Coronary artery (tissue), 2 donors: Measurements from ENCODE around the gene EFCC1.

Source experiments
- DNase-seq: peaks from one replicate; pipeline ENCODE4 v3.0.0-alpha.2; 2017; ENCODE audit warnings: low spot score
- H3K27ac ChIP-seq, 2 donors: fragments of 200-600 bp; sonication (generic); one replicate each; pipeline ENCODE4 v1.5.1; 2016 to 2019
- H3K4me3 ChIP-seq: fragments of 200-600 bp; sonication (generic); 2 replicates; pipeline ENCODE4 v1.5.1; 2016; ENCODE audit warnings: mild to moderate bottlenecking, moderate library complexity
- TF ChIP-seq, protein P1 (sequence below): fragments of 200-600 bp; sonication (generic); IDR thresholded peaks from one replicate; pipeline ENCODE4 v1.5.1; 2019; ENCODE audit warnings: antibody characterized with exemption

The EFCC1 gene

DNA sequence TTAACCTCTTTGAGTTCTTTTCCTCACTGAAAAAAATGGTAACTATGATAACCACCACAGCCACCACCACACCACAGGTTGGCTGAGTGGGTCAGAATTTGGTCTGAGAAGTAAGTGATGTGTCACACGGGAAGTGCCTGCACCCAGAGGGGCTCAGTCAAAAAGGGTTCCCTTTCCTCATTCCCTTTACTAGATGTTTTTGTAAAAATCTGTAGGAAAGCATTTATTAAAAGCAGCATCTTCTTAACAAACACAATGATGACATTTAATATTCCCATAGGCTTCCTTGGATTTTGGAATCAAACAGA lies 30.4 kb upstream of the EFCC1 start:
- TF ChIP-seq, protein P1, sequence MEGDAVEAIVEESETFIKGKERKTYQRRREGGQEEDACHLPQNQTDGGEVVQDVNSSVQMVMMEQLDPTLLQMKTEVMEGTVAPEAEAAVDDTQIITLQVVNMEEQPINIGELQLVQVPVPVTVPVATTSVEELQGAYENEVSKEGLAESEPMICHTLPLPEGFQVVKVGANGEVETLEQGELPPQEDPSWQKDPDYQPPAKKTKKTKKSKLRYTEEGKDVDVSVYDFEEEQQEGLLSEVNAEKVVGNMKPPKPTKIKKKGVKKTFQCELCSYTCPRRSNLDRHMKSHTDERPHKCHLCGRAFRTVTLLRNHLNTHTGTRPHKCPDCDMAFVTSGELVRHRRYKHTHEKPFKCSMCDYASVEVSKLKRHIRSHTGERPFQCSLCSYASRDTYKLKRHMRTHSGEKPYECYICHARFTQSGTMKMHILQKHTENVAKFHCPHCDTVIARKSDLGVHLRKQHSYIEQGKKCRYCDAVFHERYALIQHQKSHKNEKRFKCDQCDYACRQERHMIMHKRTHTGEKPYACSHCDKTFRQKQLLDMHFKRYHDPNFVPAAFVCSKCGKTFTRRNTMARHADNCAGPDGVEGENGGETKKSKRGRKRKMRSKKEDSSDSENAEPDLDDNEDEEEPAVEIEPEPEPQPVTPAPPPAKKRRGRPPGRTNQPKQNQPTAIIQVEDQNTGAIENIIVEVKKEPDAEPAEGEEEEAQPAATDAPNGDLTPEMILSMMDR = no peak
- Histone ChIP-seq H3K27ac (no peak overlapping the region), H3K4me3 (no peak overlapping the region)
- no peak for DNase-seq

DNA sequence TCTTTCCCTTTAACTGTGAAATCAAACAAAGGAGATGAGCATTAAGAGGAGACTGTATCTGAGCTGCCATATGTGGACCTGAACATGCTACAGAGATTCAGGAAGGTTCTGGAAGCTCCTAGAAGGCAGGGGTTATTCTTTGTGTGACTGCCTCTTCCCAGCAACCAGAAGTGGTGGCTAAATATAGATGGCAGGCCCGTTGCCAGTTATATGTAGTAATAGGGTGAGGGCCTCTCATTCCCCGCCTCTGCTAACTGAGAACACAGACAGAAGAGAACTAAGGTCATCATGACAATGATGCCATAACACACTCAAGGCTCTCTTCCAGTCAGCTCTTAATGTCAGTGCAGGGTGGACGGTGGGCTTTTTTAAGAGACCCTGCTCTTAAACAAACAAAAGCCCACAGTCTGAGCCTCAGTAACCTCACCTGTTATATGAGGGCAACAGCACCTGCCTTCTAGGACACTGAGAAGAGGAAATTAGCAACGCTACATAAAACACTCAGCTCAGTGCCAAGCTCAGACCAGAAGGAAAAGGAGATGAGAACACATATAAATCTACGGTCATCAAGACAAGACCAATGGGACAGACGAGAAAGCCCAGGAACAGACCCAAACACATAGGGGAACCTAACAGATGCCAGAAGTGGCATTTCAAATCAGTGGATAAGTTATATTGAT lies 29.5 kb upstream of the EFCC1 start:
- Histone ChIP-seq H3K4me3 (no peak overlapping the region), H3K27ac (no peak overlapping the region)
- DNase-seq = no peak
- TF ChIP-seq, protein P1 = no peak

DNA sequence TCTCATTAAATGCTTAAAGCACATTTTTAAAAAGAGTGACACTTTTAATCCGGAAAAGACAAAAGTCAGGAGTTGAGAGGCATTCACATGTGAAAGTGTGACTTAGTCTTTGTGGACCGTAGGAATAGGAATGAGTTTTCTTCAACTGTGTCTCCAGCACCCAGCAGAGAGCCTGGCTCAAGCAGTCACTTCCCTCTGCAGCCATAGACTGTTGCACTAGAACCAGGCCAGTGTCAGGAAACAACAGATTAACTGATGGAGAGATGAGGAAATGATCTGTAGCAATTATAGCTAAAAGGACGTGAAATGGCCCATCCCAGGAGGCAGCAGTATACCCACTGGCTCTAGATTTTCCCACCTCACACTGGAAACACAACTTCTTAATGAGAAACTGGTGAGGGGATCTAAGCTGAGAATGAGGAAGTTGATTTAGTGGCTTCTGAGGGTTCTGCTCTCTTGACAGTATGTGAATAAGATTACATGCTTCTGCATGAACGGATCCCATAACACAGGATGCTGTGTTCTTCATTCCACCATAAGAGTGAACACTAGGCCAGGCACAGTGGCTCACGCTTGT lies 27.0 kb upstream of the EFCC1 start:
- TF ChIP-seq, protein P1 = no peak
- DNase-seq = no peak
- H3K27ac ChIP-seq = no peak overlapping the region

DNA sequence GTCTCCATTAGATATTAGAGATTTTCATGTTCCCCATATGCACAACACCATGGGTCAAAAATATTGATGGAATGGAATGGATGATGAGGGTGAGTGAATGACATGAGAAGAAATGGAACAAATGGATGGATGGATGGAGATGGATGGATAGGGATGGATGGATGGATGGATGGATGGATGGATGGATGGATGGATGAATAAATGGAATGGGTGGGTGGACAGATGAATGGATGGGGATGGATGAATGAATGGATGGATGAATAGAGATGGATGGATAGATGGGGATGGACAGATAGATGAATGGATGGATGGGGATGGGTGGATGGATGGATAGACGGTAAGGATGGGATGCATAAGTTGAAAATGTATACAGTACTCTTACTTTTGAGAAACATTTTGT lies 25.8 kb upstream of the EFCC1 start:
- Histone ChIP-seq H3K27ac (no peak overlapping the region), H3K4me3 (no peak overlapping the region)
- DNase-seq = no peak
- TF ChIP-seq, protein P1 = no peak

More for the DNA sequence above, 27.0 kb upstream of the EFCC1 start:
- H3K4me3 ChIP-seq = no peak overlapping the region

DNA sequence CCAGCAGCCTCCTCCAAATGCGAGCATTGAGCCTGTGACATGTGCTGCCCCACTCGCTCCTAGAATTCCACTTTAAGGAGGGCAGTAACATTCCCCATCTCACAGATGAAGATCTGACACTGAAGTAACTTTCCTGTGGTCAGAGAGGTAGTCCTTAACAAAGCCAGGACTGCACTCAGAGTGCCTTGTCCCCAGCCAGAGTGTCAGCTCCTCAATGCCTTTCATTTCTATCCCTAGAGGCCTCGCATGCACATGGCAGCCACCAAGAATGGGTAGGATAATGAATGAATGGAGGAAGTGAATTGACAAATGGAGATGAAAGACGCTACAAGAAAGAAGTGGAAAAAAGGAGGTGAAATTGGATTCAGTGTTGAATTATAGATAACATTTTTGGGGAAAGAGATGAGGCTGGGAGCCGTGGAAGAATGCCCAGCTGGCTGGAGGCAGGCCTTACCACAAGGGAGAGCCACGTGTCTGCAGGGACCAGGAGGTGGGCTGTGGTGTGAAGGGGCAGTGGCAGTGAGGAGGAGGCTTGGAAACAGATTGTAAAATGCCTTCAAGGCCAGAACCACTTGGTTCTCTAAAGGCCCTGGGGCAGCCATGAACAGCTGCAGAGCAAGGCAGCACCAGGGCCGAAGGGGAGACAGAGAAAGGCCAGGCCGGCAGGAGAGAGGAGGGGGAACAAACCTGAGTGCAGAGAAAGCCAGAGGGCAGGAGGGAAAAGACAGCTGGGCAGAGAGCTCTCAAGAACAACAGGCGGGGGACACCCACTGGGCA lies 17.6 kb upstream of the EFCC1 start:
- TF ChIP-seq, protein P1 = no peak

DNA sequence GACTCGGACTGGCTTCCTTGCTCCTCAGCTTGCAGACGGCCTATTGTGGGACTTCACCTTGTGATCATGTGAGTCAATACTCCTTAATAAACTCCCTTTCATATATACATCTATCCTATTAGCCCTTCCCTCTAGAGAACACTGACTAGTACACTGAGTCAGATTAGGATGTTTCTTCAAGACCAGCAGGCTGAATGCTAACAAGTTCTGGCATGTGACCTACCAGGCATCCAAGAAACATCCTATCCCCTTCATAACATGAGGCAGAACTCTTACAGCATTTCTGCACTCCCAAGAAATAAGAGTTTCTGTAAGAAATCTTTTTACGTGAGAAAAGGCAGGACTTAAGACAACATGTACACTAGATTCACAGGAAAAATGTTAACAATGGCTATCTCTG lies 16.5 kb upstream of the EFCC1 start:
- Histone ChIP-seq H3K27ac (no peak overlapping the region), H3K4me3 (no peak overlapping the region)
- TF ChIP-seq, protein P1 = no peak
- DNase-seq = no peak

More for the DNA sequence above, 17.6 kb upstream of the EFCC1 start:
- no peak overlapping the region for H3K4me3 ChIP-seq
- DNase-seq = no peak
- no peak overlapping the region for H3K27ac ChIP-seq
